ENCODE results near the gene SV2C. TPM values are rescaled to one million over a fixed set of nuclear protein-coding genes. Genes with fewer than 3 reads are reported as not detected.

The SV2C gene
- total RNA-seq, 1 experiment from 2014 or later, result not detected

GRCh38 chr5:76165029-76165428 lies 81.8 kb downstream of the SV2C start:
- Histone ChIP-seq H3K4me3 (no peak overlapping the region), H3K27me3 (no peaks in the 10 kb centered on the region), H3K9me3 (replicated peaks) (no peaks in the 10 kb centered on the region), H3K27ac (no peak overlapping the region), H3K4me1 (no peaks in the 10 kb centered on the region), H3K36me3 (no peaks in the 10 kb centered on the region)
- no peak for DNase-seq

GRCh38 chr5:76165711-76166374 lies 82.7 kb downstream of the SV2C start:
- Histone ChIP-seq H3K27me3 (no peaks in the 10 kb centered on the region), H3K27ac (no peak overlapping the region), H3K9me3 (replicated peaks) (no peaks in the 10 kb centered on the region), H3K36me3 (no peaks in the 10 kb centered on the region), H3K4me1 (no peaks in the 10 kb centered on the region), H3K4me3 (no peak overlapping the region)
- no peak for DNase-seq

- no peaks in the 10 kb centered on the region for H3K9me3 ChIP-seq (replicated peaks)
- H3K4me3 ChIP-seq, result no peak overlapping the region
- H3K27me3 ChIP-seq, result no peaks in the 10 kb centered on the region
- no peak for DNase-seq
- H3K36me3 ChIP-seq, result no peaks in the 10 kb centered on the region
- H3K27ac ChIP-seq, result no peak overlapping the region
- H3K4me1 ChIP-seq, result no peaks in the 10 kb centered on the region
Measured at GRCh38 chr5:76166886-76167576, 83.8 kb downstream of the SV2C start.

GRCh38 chr5:76169146-76169905 lies 86.1 kb downstream of the SV2C start:
- DNase-seq, result no peak
- Histone ChIP-seq H3K4me3 (no peak overlapping the region), H3K9me3 (replicated peaks) (no peaks in the 10 kb centered on the region), H3K27me3 (no peaks in the 10 kb centered on the region), H3K4me1 (no peaks in the 10 kb centered on the region), H3K36me3 (no peaks in the 10 kb centered on the region), H3K27ac (no peak overlapping the region)

GRCh38 chr5:76174101-76174500 lies 90.9 kb downstream of the SV2C start:
- H3K9me3 ChIP-seq (replicated peaks), result no peaks in the 10 kb centered on the region
- no peaks in the 10 kb centered on the region for H3K36me3 ChIP-seq
- H3K4me3 ChIP-seq, result no peak overlapping the region
- no peaks in the 10 kb centered on the region for H3K4me1 ChIP-seq
- peaks cover 5% of the 10 kb centered on the region for H3K27me3 ChIP-seq
- DNase-seq, result no peak
- no peak overlapping the region for H3K27ac ChIP-seq

GRCh38 chr5:76175051-76175666 lies 92.0 kb downstream of the SV2C start:
- Histone ChIP-seq H3K9me3 (replicated peaks) (no peaks in the 10 kb centered on the region), H3K4me1 (no peaks in the 10 kb centered on the region), H3K36me3 (no peaks in the 10 kb centered on the region), H3K4me3 (no peak overlapping the region), H3K27me3 (peaks cover 5% of the 10 kb centered on the region), H3K27ac (no peak overlapping the region)
- DNase-seq, result peak; percentile 38 to 73

- no peaks in the 10 kb centered on the region for H3K36me3 ChIP-seq
- H3K27ac ChIP-seq, result no peak overlapping the region
- H3K9me3 ChIP-seq (replicated peaks), result no peaks in the 10 kb centered on the region
- peaks cover 5% of the 10 kb centered on the region for H3K27me3 ChIP-seq
- H3K4me3 ChIP-seq, result no peak overlapping the region
- DNase-seq, result no peak
- no peaks in the 10 kb centered on the region for H3K4me1 ChIP-seq
Measured at GRCh38 chr5:76175821-76176403, 92.7 kb downstream of the SV2C start.

- Histone ChIP-seq H3K27me3 (peaks cover 5% of the 10 kb centered on the region), H3K4me1 (no peaks in the 10 kb centered on the region), H3K4me3 (no peak overlapping the region), H3K9me3 (replicated peaks) (no peaks in the 10 kb centered on the region), H3K36me3 (no peaks in the 10 kb centered on the region), H3K27ac (no peak overlapping the region)
- no peak for DNase-seq
Measured at GRCh38 chr5:76177978-76178377, 94.8 kb downstream of the SV2C start.

- Histone ChIP-seq H3K36me3 (no peaks in the 10 kb centered on the region), H3K27me3 (peaks cover 5% of the 10 kb centered on the region), H3K4me3 (no peak overlapping the region), H3K4me1 (no peaks in the 10 kb centered on the region), H3K27ac (no peak overlapping the region), H3K9me3 (replicated peaks) (no peaks in the 10 kb centered on the region)
- DNase-seq, result no peak
Measured at GRCh38 chr5:76178913-76179312, 95.7 kb downstream of the SV2C start.

- no peak overlapping the region for H3K4me3 ChIP-seq
- no peak overlapping the region for H3K27ac ChIP-seq
- H3K27me3 ChIP-seq, result peaks cover 5% of the 10 kb centered on the region
- H3K36me3 ChIP-seq, result no peaks in the 10 kb centered on the region
- no peak for DNase-seq
- H3K4me1 ChIP-seq, result no peaks in the 10 kb centered on the region
- no peaks in the 10 kb centered on the region for H3K9me3 ChIP-seq (replicated peaks)
Measured at GRCh38 chr5:76180814-76181805, 97.9 kb downstream of the SV2C start.

- Histone ChIP-seq H3K27ac (no peak overlapping the region), H3K36me3 (no peaks in the 10 kb centered on the region), H3K27me3 (no peaks in the 10 kb centered on the region), H3K4me1 (no peaks in the 10 kb centered on the region), H3K9me3 (replicated peaks) (no peaks in the 10 kb centered on the region), H3K4me3 (no peak overlapping the region)
- no peak for DNase-seq
Measured at GRCh38 chr5:76187386-76187785, 104.2 kb downstream of the SV2C start.

- Histone ChIP-seq H3K4me3 (no peak overlapping the region), H3K27me3 (no peaks in the 10 kb centered on the region; the same call in 1 of the 2 replicates), H3K4me1 (no peaks in the 10 kb centered on the region), H3K27ac (no peak overlapping the region), H3K9me3 (replicated peaks) (no peaks in the 10 kb centered on the region), H3K36me3 (no peaks in the 10 kb centered on the region)
- no peak for DNase-seq
Measured at GRCh38 chr5:76190356-76190755, 107.2 kb downstream of the SV2C start.

- H3K36me3 ChIP-seq, result no peaks in the 10 kb centered on the region
- no peak overlapping the region for H3K4me3 ChIP-seq
- H3K9me3 ChIP-seq (replicated peaks), result no peaks in the 10 kb centered on the region
- H3K27ac ChIP-seq, result no peak overlapping the region
- DNase-seq, result no peak
- H3K27me3 ChIP-seq, result peaks cover 11% of the 10 kb centered on the region; the same call in 1 of the 2 replicates
- H3K4me1 ChIP-seq, result no peaks in the 10 kb centered on the region
Measured at GRCh38 chr5:76192837-76193236, 109.7 kb downstream of the SV2C start.

GRCh38 chr5:76193635-76194034 lies 110.5 kb downstream of the SV2C start:
- Histone ChIP-seq H3K36me3 (no peaks in the 10 kb centered on the region), H3K4me3 (no peak overlapping the region), H3K9me3 (replicated peaks) (no peaks in the 10 kb centered on the region), H3K4me1 (no peaks in the 10 kb centered on the region), H3K27me3 (peaks cover 11% of the 10 kb centered on the region; the same call in 1 of the 2 replicates), H3K27ac (no peak overlapping the region)
- no peak for DNase-seq

Data from SJCRH30 (cell line).